ENCODE results near the gene IRGQ. TPM values are rescaled to one million over a fixed set of nuclear protein-coding genes. Genes with fewer than 3 reads are reported as not detected.
A peak's percentile ranks its signal among the peaks of the same experiment; 100 is the strongest.

IRGQ gene
- total and polyA plus RNA-seq, 2 experiments from 2014 or later = 9.6 to 26.2 TPM

DNA sequence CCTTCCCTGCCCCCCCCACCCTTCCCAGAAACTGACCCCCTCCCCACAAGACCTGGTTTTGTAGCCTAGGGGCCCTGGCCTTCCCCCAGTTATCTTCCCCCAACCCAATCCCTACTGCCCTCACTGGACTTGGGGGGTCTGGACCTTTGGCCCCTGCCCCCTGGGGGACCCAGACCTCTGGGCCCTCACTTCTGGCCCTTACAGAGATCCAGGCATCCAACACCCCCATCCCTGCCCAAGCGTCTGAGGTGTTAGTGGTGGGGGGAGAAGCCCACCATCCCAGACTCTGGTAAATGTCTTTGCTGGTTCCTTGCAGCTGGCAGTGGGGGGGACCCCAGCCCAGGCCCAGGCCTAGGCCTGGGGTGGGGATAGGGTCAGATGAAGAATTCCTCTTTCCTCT, 27.0 kb upstream of the IRGQ start:
- H3K4me1 ChIP-seq (ENCODE audit: insufficient read depth) = peaks cover 7% of the 10 kb centered on the region
- TF ChIP-seq, protein P1, sequence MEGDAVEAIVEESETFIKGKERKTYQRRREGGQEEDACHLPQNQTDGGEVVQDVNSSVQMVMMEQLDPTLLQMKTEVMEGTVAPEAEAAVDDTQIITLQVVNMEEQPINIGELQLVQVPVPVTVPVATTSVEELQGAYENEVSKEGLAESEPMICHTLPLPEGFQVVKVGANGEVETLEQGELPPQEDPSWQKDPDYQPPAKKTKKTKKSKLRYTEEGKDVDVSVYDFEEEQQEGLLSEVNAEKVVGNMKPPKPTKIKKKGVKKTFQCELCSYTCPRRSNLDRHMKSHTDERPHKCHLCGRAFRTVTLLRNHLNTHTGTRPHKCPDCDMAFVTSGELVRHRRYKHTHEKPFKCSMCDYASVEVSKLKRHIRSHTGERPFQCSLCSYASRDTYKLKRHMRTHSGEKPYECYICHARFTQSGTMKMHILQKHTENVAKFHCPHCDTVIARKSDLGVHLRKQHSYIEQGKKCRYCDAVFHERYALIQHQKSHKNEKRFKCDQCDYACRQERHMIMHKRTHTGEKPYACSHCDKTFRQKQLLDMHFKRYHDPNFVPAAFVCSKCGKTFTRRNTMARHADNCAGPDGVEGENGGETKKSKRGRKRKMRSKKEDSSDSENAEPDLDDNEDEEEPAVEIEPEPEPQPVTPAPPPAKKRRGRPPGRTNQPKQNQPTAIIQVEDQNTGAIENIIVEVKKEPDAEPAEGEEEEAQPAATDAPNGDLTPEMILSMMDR (IDR thresholded peaks at IDR 0.05; ENCODE audit: poor library complexity) = no peak
- TF ChIP-seq EZH2phosphoT487 (IDR thresholded peaks at IDR 0.05; ENCODE audit: low read depth, severe bottlenecking, unreplicated experiment) (no peak), EZH2 (IDR thresholded peaks at IDR 0.05; ENCODE audit: borderline replicate concordance) (no peak)
- no peaks in the 10 kb centered on the region for H3K9me2 ChIP-seq (replicated peaks; ENCODE audit: insufficient read depth)
- no peak overlapping the region for H3K4me3 ChIP-seq
- H3K9me3 ChIP-seq (ENCODE audit: low read depth) = no peaks in the 10 kb centered on the region
- H2AFZ ChIP-seq = no peak overlapping the region
- WGBS (ENCODE audit: low lambda C conversion rate, missing lambda C conversion rate) = 83% methylated on average over 1 of the region's 1 CpG
- H3K27ac ChIP-seq = no peak overlapping the region
- no peak overlapping the region for H3K4me2 ChIP-seq
- H3K27me3 ChIP-seq = no peaks in the 10 kb centered on the region
- H4K20me1 ChIP-seq (ENCODE audit: insufficient read depth, poor library complexity, severe bottlenecking) = no peaks in the 10 kb centered on the region
- H3K36me3 ChIP-seq (replicated peaks; ENCODE audit: insufficient read depth, low read depth) = no peaks in the 10 kb centered on the region
- no peak for DNase-seq (ENCODE audit: low spot score)
- H3K79me2 ChIP-seq = peaks cover 17% of the 10 kb centered on the region

DNA sequence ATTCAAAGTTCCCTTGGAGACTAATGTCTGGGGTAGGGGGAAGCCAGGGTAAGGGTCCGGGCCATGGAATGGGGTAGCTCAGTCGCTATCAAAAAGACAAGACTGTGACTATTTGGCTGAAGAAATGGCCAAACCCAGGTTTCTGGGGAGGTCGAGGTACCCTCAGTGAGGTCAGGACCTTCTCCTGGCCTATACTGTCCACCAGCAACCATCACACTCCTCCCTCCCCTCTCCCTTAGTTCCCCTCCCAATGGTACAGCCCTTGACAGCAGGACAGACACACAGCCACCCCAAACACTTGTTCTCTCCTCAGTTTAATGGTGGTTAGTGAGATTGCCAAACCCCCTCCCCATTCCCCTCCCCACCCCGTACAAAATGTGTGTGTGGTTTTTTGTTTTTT, 26.1 kb upstream of the IRGQ start:
- Histone ChIP-seq H3K27me3 (no peaks in the 10 kb centered on the region), H3K4me2 (no peak overlapping the region), H3K9me3 (ENCODE audit: low read depth) (no peaks in the 10 kb centered on the region), H2AFZ (no peak overlapping the region), H4K20me1 (ENCODE audit: insufficient read depth, poor library complexity, severe bottlenecking) (no peaks in the 10 kb centered on the region), H3K4me1 (ENCODE audit: insufficient read depth) (peaks cover 7% of the 10 kb centered on the region), H3K27ac (no peak overlapping the region), H3K4me3 (no peak overlapping the region), H3K36me3 (replicated peaks; ENCODE audit: insufficient read depth, low read depth) (no peaks in the 10 kb centered on the region), H3K79me2 (peaks cover 26% of the 10 kb centered on the region), H3K9me2 (replicated peaks; ENCODE audit: insufficient read depth) (no peaks in the 10 kb centered on the region)
- WGBS (ENCODE audit: low lambda C conversion rate, missing lambda C conversion rate) = 90% methylated on average over 4 of the region's 4 CpGs
- no peak for DNase-seq (ENCODE audit: low spot score)
- TF ChIP-seq EZH2 (IDR thresholded peaks at IDR 0.05; ENCODE audit: borderline replicate concordance) = no peak
- TF ChIP-seq, protein P1 (IDR thresholded peaks at IDR 0.05; ENCODE audit: poor library complexity) = no peak
- no peak for TF ChIP-seq EZH2phosphoT487 (IDR thresholded peaks at IDR 0.05; ENCODE audit: low read depth, severe bottlenecking, unreplicated experiment)

DNA sequence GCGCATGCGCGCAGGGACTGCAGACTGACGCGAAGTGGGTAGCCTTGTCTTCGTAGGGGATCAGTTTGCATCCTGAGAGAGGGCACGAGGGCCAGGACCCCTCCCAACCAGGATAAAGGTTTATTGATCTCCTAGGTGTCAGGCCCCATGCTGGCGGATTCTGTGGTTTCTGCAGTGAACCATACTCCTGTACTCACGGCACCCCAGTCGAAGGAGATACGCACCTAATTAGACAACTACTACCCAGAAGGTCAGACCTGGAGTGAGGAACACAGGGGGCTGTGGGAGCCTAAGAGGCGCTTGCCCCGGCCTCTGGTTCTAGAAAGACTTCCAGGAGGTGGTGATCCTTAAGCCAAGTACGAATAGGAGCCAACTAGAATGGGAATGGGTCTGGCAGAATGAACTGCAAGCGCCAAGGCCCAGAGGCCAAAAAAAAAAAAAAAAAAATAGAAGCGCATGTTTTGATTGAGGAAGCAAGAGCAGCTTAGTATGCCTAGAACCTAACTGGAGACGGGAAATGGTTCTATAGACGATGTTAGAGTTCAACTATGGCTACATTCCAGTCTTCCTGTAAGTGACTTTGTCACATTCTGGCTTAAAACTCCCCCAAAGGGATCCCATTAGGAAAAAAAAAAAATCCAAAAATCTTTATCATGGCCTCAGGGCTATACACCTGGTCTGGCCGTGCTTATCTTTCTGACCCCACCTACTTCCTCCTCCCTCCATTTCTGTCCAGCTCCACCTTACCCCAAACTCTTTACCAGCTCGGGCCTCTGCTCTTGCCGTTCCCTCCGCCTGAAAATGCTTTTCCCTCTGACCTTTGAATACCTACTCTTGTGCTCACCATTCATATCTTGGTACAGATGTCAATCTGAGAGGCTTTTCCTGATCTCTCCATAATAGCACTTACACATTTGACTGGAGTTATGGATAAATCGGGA, 24.4 kb upstream of the IRGQ start:
- no peaks in the 10 kb centered on the region for H3K9me2 ChIP-seq (replicated peaks; ENCODE audit: insufficient read depth)
- no peaks in the 10 kb centered on the region for H3K27me3 ChIP-seq
- peak overlapping the region; percentile 44 for H3K4me3 ChIP-seq
- peaks cover 7% of the 10 kb centered on the region for H3K4me1 ChIP-seq (ENCODE audit: insufficient read depth)
- 50% methylated on average over 23 of the region's 23 CpGs for WGBS (ENCODE audit: low lambda C conversion rate, missing lambda C conversion rate)
- TF ChIP-seq EZH2phosphoT487 (IDR thresholded peaks at IDR 0.05; ENCODE audit: low read depth, severe bottlenecking, unreplicated experiment) = no peak
- TF ChIP-seq, protein P1 (IDR thresholded peaks at IDR 0.05; ENCODE audit: poor library complexity) = no peak
- TF ChIP-seq EZH2 (IDR thresholded peaks at IDR 0.05; ENCODE audit: borderline replicate concordance) = no peak
- peak overlapping the region; percentile 85 for H3K4me2 ChIP-seq
- no peaks in the 10 kb centered on the region for H3K9me3 ChIP-seq (ENCODE audit: low read depth)
- H3K36me3 ChIP-seq (replicated peaks; ENCODE audit: insufficient read depth, low read depth) = no peaks in the 10 kb centered on the region
- H4K20me1 ChIP-seq (ENCODE audit: insufficient read depth, poor library complexity, severe bottlenecking) = no peaks in the 10 kb centered on the region
- no peak for DNase-seq (ENCODE audit: low spot score)
- peaks cover 41% of the 10 kb centered on the region for H3K79me2 ChIP-seq
- peak overlapping the region; percentile 98 for H3K27ac ChIP-seq
- H2AFZ ChIP-seq = peak overlapping the region; percentile 84
